ENCODE data around the gene MRI1. TPM values are rescaled to one million over a fixed set of nuclear protein-coding genes. Genes with fewer than 3 reads are reported as not detected.
A peak's percentile ranks its signal among the peaks of the same experiment; 100 is the strongest.

Gene MRI1
- total RNA-seq, 1 donor from 2014 or later = 32.6 TPM

DNA sequence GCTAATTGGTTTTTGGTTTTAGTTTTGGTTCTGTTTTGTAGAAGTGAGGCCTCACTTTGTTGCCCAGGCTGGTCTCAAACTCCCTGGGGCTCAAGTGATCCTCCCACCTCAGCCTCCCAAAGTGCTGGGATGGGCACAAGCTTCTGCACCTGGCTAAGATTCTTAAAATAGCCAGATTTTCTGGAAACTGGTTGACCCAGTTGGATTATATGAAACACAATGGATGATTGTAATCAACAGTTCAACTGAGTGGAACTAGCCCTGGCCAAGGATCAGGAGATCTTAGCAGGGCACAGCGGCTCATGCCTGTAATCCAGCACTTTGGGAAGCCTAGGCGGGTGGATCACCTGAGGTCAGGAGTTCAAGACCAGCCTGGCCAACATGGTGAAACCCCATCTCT lies 29.6 kb upstream of the MRI1 start:
- intact Hi-C loops (cut with DNase I) = no loop called here
- Histone ChIP-seq H3K36me3 (no peaks in the 10 kb centered on the region), H3K27ac (no peak overlapping the region), H3K27me3 (no peaks in the 10 kb centered on the region), H3K9me3 (no peaks in the 10 kb centered on the region), H3K4me3 (no peak overlapping the region), H3K4me1 (peaks cover 14% of the 10 kb centered on the region)
- TF ChIP-seq, protein P1, sequence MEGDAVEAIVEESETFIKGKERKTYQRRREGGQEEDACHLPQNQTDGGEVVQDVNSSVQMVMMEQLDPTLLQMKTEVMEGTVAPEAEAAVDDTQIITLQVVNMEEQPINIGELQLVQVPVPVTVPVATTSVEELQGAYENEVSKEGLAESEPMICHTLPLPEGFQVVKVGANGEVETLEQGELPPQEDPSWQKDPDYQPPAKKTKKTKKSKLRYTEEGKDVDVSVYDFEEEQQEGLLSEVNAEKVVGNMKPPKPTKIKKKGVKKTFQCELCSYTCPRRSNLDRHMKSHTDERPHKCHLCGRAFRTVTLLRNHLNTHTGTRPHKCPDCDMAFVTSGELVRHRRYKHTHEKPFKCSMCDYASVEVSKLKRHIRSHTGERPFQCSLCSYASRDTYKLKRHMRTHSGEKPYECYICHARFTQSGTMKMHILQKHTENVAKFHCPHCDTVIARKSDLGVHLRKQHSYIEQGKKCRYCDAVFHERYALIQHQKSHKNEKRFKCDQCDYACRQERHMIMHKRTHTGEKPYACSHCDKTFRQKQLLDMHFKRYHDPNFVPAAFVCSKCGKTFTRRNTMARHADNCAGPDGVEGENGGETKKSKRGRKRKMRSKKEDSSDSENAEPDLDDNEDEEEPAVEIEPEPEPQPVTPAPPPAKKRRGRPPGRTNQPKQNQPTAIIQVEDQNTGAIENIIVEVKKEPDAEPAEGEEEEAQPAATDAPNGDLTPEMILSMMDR (IDR thresholded peaks at IDR 0.05) = no peak
- ATAC-seq (no peak), DNase-seq (no peak)

DNA sequence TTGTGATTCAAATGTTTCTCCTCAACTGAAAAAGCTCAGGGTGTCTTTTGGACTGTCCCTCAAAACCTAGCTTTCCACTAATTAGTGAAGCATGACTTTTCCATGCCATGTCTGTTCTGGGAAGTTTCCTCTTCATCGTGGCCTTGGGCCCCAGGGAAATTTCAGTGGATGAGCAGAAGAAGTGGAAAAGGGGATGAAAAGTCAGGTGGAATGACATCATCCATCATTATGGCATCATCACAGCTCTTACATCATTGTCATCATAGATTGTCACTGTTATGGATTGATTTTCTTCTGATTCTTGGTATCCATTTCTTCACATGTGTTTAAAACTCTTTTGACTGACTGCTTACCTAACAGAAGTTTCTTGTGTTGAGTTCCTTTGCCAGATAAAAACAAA lies 26.2 kb upstream of the MRI1 start:
- no peaks in the 10 kb centered on the region for H3K9me3 ChIP-seq
- H3K36me3 ChIP-seq = no peaks in the 10 kb centered on the region
- H3K4me3 ChIP-seq = no peak overlapping the region
- H3K27ac ChIP-seq = no peak overlapping the region
- no peaks in the 10 kb centered on the region for H3K27me3 ChIP-seq
- ATAC-seq (no peak), DNase-seq (no peak)
- TF ChIP-seq, protein P1 (IDR thresholded peaks at IDR 0.05) = no peak
- intact Hi-C loops (cut with DNase I) = no loop called here
- H3K4me1 ChIP-seq = no peaks in the 10 kb centered on the region

DNA sequence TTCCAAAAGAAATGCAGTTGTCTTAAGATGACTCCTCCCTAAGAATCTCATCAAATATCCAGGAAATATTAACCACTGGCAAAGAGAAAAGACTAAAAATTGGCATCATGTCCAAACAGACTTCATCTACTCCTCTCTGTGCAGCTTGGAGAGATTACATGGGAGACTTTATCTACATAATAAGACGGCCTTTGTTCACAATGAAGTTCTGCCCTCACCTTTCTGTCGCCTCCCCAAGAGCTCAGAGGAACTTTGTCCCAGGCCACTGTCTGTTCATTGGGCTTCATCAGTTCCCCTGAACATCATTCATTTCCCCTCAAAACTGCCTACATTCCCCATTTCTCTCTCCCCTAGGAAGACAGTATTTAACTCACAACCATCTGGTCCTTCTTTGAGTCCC lies 22.4 kb upstream of the MRI1 start:
- no peak for DNase-seq
- Histone ChIP-seq H3K4me3 (no peak overlapping the region), H3K9me3 (no peaks in the 10 kb centered on the region), H3K36me3 (no peaks in the 10 kb centered on the region), H3K27ac (no peak overlapping the region), H3K4me1 (no peaks in the 10 kb centered on the region), H3K27me3 (no peaks in the 10 kb centered on the region)
- intact Hi-C loops (cut with DNase I) = no loop called here
- TF ChIP-seq, protein P1 (IDR thresholded peaks at IDR 0.05) = no peak
- ATAC-seq = no peak

GRCh38 chr19:13742756-13743155 lies 21.6 kb upstream of the MRI1 start:
- H3K4me3 ChIP-seq = no peak overlapping the region
- no peak for DNase-seq
- ATAC-seq = no peak
- no peak overlapping the region for H3K27ac ChIP-seq
- no peaks in the 10 kb centered on the region for H3K36me3 ChIP-seq
- no peaks in the 10 kb centered on the region for H3K4me1 ChIP-seq
- no peaks in the 10 kb centered on the region for H3K9me3 ChIP-seq
- TF ChIP-seq, protein P1 (IDR thresholded peaks at IDR 0.05) = no peak
- intact Hi-C loops (cut with DNase I) = no loop called here
- H3K27me3 ChIP-seq = no peaks in the 10 kb centered on the region

DNA sequence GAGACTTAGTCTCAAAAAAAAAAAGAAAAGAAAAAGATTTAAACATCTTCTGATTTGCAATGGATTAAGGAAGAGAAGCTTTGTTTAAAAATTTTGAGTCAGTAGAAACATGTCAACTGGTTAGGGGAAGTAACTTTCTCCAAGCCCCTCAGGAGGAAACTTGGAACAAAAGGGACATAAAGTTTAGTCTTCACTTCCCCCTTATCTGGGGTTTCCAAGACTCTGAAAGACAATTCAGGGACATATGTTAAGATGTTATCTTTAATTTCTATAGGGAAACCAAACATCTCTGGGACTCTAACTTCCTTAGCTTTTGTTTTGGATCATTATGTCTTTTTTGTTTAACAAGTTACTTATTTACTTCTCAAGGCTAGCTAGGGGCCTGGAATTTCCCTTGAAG lies 20.1 kb upstream of the MRI1 start:
- intact Hi-C loops (cut with DNase I) = no loop called here
- Histone ChIP-seq H3K9me3 (no peaks in the 10 kb centered on the region), H3K4me3 (no peak overlapping the region), H3K27ac (peak overlapping the region; percentile 13), H3K4me1 (peaks cover 8% of the 10 kb centered on the region), H3K36me3 (no peaks in the 10 kb centered on the region), H3K27me3 (no peaks in the 10 kb centered on the region)
- TF ChIP-seq, protein P1 (IDR thresholded peaks at IDR 0.05) = no peak
- ATAC-seq (no peak), DNase-seq (no peak)

- TF ChIP-seq, protein P1 (IDR thresholded peaks at IDR 0.05) = no peak
These were observed 17.2 kb upstream of the MRI1 start for GRCh38 chr19:13747098-13747453.

More at GRCh38 chr19:13747098-13747453, 17.2 kb upstream of the MRI1 start:
- H3K36me3 ChIP-seq = peaks cover 9% of the 10 kb centered on the region
- DNase-seq (no peak), ATAC-seq (no peak)
- no peaks in the 10 kb centered on the region for H3K27me3 ChIP-seq
- intact Hi-C loops (cut with DNase I) = no loop called here
- peak overlapping the region; percentile 37 for H3K27ac ChIP-seq
- no peaks in the 10 kb centered on the region for H3K9me3 ChIP-seq
- H3K4me1 ChIP-seq = peaks cover 19% of the 10 kb centered on the region
- peak overlapping the region; percentile 80 for H3K4me3 ChIP-seq

All from upper lobe of right lung (tissue), 1 donor.